ENCODE results near the gene SLC23A3. TPM values are rescaled to one million over a fixed set of nuclear protein-coding genes. Genes with fewer than 3 reads are reported as not detected.

Gene SLC23A3, protein sequence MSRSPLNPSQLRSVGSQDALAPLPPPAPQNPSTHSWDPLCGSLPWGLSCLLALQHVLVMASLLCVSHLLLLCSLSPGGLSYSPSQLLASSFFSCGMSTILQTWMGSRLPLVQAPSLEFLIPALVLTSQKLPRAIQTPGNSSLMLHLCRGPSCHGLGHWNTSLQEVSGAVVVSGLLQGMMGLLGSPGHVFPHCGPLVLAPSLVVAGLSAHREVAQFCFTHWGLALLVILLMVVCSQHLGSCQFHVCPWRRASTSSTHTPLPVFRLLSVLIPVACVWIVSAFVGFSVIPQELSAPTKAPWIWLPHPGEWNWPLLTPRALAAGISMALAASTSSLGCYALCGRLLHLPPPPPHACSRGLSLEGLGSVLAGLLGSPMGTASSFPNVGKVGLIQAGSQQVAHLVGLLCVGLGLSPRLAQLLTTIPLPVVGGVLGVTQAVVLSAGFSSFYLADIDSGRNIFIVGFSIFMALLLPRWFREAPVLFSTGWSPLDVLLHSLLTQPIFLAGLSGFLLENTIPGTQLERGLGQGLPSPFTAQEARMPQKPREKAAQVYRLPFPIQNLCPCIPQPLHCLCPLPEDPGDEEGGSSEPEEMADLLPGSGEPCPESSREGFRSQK
- 5.4 TPM for total RNA-seq

DNA sequence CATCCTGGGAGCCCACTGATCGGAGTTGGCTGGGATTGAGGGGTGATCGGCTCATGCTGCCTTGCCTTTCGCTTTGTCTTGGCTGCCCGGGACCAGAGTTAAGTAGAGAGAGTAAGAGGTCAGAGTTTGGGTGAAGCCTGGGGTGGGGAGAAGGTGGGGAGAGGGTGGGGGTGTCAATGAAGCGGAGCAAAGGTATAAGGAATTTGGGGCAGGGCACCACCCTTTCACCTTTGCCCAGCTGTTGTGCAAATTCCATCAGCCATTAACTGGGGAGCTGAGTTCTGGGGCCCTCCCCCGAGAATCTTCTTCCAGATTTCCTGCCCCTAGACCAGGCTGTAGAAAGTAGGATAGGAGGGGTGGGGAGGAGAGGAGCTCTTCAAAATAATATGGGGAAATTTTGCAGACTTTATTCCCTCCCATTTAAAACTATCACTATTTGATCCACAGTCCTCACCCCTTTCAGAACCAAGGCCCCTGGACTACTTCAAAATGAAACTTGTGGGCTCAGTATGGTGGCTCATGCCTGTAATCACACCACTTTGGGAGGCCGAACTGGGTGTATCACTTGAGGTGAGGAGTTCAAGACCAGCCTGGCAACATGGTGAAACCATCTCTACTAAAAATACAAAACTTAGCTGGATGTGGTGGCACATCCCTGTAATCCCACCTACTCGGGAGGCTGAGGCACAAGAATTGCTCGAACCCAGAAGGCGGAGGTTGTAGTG is at the start of gene SLC23A3:
TSS of gene SLC23A3 (minus strand) at position 100 of the 725 bp plus-strand sequence. CDS start at position 55, 45 bp downstream.
- H3K27me3 ChIP-seq: no peaks in the 10 kb centered on the region
- peak within 1 kb of the TSS; percentile 81 for H3K27ac ChIP-seq
- peak in 1 of 2 donors; percentile 27 for DNase-seq (ENCODE audit: extremely low spot score in 2 of 2)
- peaks cover 5% of the 10 kb centered on the region for H3K4me1 ChIP-seq
- H3K4me3 ChIP-seq: no peak within 1 kb of the TSS
- peaks cover 0 to 27% of the 10 kb centered on the region in 2 donors for H3K36me3 ChIP-seq
- TF ChIP-seq POLR2AphosphoS5 (IDR thresholded peaks at IDR 0.05; ENCODE audit: insufficient read depth in 1 of 2, low read depth in 1 of 2) (no peak), POLR2A (IDR thresholded peaks at IDR 0.05) (no peak)
- TF ChIP-seq, protein P1, sequence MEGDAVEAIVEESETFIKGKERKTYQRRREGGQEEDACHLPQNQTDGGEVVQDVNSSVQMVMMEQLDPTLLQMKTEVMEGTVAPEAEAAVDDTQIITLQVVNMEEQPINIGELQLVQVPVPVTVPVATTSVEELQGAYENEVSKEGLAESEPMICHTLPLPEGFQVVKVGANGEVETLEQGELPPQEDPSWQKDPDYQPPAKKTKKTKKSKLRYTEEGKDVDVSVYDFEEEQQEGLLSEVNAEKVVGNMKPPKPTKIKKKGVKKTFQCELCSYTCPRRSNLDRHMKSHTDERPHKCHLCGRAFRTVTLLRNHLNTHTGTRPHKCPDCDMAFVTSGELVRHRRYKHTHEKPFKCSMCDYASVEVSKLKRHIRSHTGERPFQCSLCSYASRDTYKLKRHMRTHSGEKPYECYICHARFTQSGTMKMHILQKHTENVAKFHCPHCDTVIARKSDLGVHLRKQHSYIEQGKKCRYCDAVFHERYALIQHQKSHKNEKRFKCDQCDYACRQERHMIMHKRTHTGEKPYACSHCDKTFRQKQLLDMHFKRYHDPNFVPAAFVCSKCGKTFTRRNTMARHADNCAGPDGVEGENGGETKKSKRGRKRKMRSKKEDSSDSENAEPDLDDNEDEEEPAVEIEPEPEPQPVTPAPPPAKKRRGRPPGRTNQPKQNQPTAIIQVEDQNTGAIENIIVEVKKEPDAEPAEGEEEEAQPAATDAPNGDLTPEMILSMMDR (IDR thresholded peaks at IDR 0.05): no peak
- intact Hi-C loops (cut with DNase I): loop anchor here (5.0 to 10.0 kb wide), 2 partner anchors 127 to 215 kb away; partner anchors contain the start of gene DNPEP
- H3K9me3 ChIP-seq: no peaks in the 10 kb centered on the region

DNA sequence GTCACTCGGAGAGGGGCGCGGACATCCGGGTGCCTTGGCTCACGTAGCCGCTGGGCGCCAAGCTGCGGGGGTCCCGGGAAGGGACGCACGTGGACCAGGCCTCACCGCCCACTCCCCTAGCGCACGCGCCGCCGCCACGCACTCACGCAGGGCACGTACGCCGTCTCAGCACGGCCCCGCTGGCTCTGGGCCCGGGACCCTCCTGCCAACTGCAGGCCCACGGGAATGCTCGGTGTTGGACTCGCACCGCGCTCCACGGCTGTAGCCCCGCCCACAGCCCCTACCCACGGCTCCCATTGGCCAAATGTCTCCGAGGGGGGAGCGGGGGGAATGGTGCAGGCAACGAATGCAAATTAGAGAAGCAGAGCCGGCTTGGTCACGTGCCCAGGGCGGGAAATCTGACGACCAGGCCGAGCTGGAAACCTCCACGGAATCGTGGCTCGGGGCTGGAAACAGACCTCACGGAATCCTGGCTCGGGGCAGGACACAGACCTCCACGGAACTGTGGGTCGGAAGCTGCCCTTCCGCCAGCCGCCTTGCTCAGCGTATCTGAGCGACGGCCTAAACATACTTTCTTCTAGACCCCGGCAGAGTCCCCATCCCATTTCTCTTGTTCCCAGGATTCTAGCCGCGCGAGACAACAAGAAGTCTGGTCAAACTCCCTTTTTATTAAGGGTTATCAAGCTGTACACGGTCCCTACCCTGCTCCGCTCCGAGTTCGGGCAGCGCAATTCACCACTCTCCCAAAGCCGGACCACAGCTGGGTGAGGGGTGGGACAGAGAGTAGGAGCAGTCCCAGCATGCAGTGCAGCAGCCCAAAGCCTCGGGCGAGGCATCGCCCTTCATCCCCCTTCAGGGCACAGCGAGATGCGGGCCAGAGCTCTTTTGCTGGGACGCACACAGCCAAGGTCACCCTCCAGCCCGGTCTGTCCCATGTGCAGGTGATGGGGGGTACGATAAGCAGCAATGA is 49.2 kb upstream of the SLC23A3 start, which contains the start of gene ABCB6:
TSS of gene ABCB6 (minus strand) at position 227 of the 970 bp plus-strand sequence. CDS start 285 bp downstream, outside the sequence.
- Histone ChIP-seq H3K27ac (peak within 1 kb of the TSS; percentile 84), H3K36me3 (peaks cover 0 to 67% of the 10 kb centered on the region in 2 donors), H3K27me3 (no peaks in the 10 kb centered on the region), H3K4me3 (peak within 1 kb of the TSS; percentile 45 to 60), H3K9me3 (no peaks in the 10 kb centered on the region), H3K4me1 (peaks cover 40% of the 10 kb centered on the region)
- peak in 1 of 2 donors; percentile 97 for DNase-seq (ENCODE audit: extremely low spot score in 2 of 2)
- intact Hi-C loops (cut with DNase I): loop anchor here (2.0 kb wide), 1 partner anchor 42 kb away; the partner anchor contains the start of gene CNPPD1
- TF ChIP-seq POLR2A (IDR thresholded peaks at IDR 0.05) (peak in 1 of 2 donors; percentile 53), POLR2AphosphoS5 (IDR thresholded peaks at IDR 0.05; ENCODE audit: insufficient read depth in 1 of 2, low read depth in 1 of 2) (peak; percentile 76 to 90)
- TF ChIP-seq, protein P1 (IDR thresholded peaks at IDR 0.05): no peak

DNA sequence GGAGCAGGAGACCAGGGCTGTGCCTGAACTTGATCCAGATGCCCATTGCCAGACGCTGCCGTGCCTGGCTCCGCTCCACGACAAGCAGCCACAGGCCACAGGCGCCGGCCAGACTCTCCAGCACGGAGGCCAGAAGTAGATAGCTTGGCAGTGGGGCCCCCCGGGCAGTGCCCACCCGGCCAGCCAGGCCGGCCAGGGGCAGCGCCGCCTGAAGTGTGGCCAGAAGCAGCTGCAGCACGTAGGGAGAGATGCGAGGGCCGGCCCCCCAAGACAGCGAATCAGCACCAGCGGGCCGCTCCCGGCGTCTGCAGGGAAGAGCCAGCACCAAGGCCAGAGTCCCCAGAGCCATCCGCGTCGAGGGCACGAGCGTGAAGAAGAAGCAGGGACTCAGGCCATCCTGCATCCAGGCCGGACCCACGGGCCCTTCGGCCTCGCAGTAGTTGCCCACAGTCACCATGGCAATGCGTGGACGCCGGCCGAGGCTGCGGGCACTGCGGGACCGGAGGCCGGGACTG is 48.4 kb upstream of the SLC23A3 start:
- peaks cover 0 to 67% of the 10 kb centered on the region in 2 donors for H3K36me3 ChIP-seq
- intact Hi-C loops (cut with DNase I): loop anchor here (2.0 kb wide), 1 partner anchor 41 kb away; the partner anchor contains the start of gene CNPPD1
- DNase-seq (ENCODE audit: extremely low spot score in 2 of 2): no peak

More for the DNA sequence above, 48.4 kb upstream of the SLC23A3 start:
- Histone ChIP-seq H3K4me3 (peak overlapping the region; percentile 45 to 60), H3K27me3 (no peaks in the 10 kb centered on the region), H3K9me3 (no peaks in the 10 kb centered on the region), H3K27ac (peak overlapping the region; percentile 84), H3K4me1 (peaks cover 40% of the 10 kb centered on the region)
- TF ChIP-seq POLR2A (IDR thresholded peaks at IDR 0.05) (no peak), POLR2AphosphoS5 (IDR thresholded peaks at IDR 0.05; ENCODE audit: insufficient read depth in 1 of 2, low read depth in 1 of 2) (no peak)
- TF ChIP-seq, protein P1 (IDR thresholded peaks at IDR 0.05): no peak
